Tibial nerve (tissue), 3 donors: Measurements from ENCODE around the gene SELENOW.

Experiments
- POLR2A ChIP-seq, 2 donors: fragments of 450-650 bp; IDR thresholded peaks; one replicate each; pipeline ENCODE4 v1.6.1; 2017; ENCODE audit warnings: antibody characterized with exemption in 2 of 2, mild to moderate bottlenecking in 2 of 2, moderate library complexity in 2 of 2
- TF ChIP-seq, protein P1 (sequence below), 5 experiments: fragments of 200-600 bp in 3 of 5; fragments of 450-650 bp in 2 of 5; sonication (generic) in 3 of 5; IDR thresholded peaks; one replicate each; pipeline ENCODE4 v1.5.1; 2016 to 2019; ENCODE audit warnings: antibody characterized with exemption in 5 of 5, mild to moderate bottlenecking in 3 of 5, moderate library complexity in 2 of 5

DNA sequence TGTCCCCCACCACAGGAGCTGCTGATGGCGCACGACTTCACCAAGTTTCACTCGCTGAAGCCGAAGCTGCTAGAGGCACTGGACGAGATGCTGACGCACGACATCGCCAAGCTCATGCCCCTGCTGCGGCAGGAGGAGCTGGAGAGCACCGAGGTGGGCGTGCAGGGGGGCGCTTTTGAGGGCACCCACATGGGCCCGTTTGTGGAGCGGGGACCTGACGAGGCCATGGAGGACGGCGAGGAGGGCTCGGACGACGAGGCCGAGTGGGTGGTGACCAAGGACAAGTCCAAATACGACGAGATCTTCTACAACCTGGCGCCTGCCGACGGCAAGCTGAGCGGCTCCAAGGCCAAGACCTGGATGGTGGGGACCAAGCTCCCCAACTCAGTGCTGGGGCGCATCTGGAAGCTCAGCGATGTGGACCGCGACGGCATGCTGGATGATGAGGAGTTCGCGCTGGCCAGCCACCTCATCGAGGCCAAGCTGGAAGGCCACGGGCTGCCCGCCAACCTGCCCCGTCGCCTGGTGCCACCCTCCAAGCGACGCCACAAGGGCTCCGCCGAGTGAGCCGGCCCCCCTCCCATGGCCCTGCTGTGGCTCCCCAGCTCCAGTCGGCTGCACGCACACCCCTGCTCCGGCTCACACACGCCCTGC, 37.5 kb upstream of the SELENOW start:
- TF ChIP-seq, protein P1, sequence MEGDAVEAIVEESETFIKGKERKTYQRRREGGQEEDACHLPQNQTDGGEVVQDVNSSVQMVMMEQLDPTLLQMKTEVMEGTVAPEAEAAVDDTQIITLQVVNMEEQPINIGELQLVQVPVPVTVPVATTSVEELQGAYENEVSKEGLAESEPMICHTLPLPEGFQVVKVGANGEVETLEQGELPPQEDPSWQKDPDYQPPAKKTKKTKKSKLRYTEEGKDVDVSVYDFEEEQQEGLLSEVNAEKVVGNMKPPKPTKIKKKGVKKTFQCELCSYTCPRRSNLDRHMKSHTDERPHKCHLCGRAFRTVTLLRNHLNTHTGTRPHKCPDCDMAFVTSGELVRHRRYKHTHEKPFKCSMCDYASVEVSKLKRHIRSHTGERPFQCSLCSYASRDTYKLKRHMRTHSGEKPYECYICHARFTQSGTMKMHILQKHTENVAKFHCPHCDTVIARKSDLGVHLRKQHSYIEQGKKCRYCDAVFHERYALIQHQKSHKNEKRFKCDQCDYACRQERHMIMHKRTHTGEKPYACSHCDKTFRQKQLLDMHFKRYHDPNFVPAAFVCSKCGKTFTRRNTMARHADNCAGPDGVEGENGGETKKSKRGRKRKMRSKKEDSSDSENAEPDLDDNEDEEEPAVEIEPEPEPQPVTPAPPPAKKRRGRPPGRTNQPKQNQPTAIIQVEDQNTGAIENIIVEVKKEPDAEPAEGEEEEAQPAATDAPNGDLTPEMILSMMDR (IDR thresholded peaks at IDR 0.05): no peak
- TF ChIP-seq POLR2A (IDR thresholded peaks at IDR 0.05): no peak
